Measurements from ENCODE around the gene MAGEF1.

MAGEF1 gene

GRCh38 chr3:184700759-184701158 is 11.1 kb downstream of the MAGEF1 start:
- Histone ChIP-seq H3K79me2 (ENCODE audit: insufficient read depth, low read length) (no peaks in the 10 kb centered on the region), H3K9me2 (ENCODE audit: low read depth, low read length) (no peaks in the 10 kb centered on the region), H3K36me3 (ENCODE audit: insufficient read depth, low read length) (no peaks in the 10 kb centered on the region), H3K4me3 (ENCODE audit: low read depth, low read length, poor library complexity, severe bottlenecking) (no peak overlapping the region), H3K9me3 (ENCODE audit: low read length) (no peaks in the 10 kb centered on the region; the same call in 1 of the 2 replicates), H3K4me1 (ENCODE audit: insufficient read depth, low read length, severe bottlenecking) (no peaks in the 10 kb centered on the region), H3K9ac (ENCODE audit: low read length) (no peak overlapping the region), H3K27ac (ENCODE audit: low read depth, low read length, poor library complexity, severe bottlenecking) (no peak overlapping the region), H3K27me3 (ENCODE audit: insufficient read depth, low read length) (no peaks in the 10 kb centered on the region; the same call in 1 of the 2 replicates), H2AFZ (ENCODE audit: low read length) (no peak overlapping the region), H4K20me1 (ENCODE audit: insufficient read depth, low read length) (no peaks in the 10 kb centered on the region), H3F3A (ENCODE audit: insufficient read depth, low read length) (no peaks in the 10 kb centered on the region), H3K4me2 (ENCODE audit: low read length) (no peak overlapping the region)
- TF ChIP-seq, protein P1, sequence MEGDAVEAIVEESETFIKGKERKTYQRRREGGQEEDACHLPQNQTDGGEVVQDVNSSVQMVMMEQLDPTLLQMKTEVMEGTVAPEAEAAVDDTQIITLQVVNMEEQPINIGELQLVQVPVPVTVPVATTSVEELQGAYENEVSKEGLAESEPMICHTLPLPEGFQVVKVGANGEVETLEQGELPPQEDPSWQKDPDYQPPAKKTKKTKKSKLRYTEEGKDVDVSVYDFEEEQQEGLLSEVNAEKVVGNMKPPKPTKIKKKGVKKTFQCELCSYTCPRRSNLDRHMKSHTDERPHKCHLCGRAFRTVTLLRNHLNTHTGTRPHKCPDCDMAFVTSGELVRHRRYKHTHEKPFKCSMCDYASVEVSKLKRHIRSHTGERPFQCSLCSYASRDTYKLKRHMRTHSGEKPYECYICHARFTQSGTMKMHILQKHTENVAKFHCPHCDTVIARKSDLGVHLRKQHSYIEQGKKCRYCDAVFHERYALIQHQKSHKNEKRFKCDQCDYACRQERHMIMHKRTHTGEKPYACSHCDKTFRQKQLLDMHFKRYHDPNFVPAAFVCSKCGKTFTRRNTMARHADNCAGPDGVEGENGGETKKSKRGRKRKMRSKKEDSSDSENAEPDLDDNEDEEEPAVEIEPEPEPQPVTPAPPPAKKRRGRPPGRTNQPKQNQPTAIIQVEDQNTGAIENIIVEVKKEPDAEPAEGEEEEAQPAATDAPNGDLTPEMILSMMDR (IDR thresholded peaks at IDR 0.05; ENCODE audit: low read length), result no peak
- TF ChIP-seq EZH2 (IDR thresholded peaks at IDR 0.05; ENCODE audit: borderline replicate concordance, low read length), result no peak

- TF ChIP-seq, protein P1 (IDR thresholded peaks at IDR 0.05; ENCODE audit: low read length), result no peak
- TF ChIP-seq EZH2 (IDR thresholded peaks at IDR 0.05; ENCODE audit: borderline replicate concordance, low read length), result no peak
- Histone ChIP-seq H3K4me2 (ENCODE audit: low read length) (no peak overlapping the region), H3K79me2 (ENCODE audit: insufficient read depth, low read length) (no peaks in the 10 kb centered on the region), H3K4me3 (ENCODE audit: low read depth, low read length, poor library complexity, severe bottlenecking) (no peak overlapping the region), H3K36me3 (ENCODE audit: insufficient read depth, low read length) (no peaks in the 10 kb centered on the region), H4K20me1 (ENCODE audit: insufficient read depth, low read length) (no peaks in the 10 kb centered on the region), H2AFZ (ENCODE audit: low read length) (no peak overlapping the region), H3K27me3 (ENCODE audit: insufficient read depth, low read length) (no peaks in the 10 kb centered on the region; the same call in 1 of the 2 replicates), H3K9me2 (ENCODE audit: low read depth, low read length) (no peaks in the 10 kb centered on the region), H3K4me1 (ENCODE audit: insufficient read depth, low read length, severe bottlenecking) (no peaks in the 10 kb centered on the region), H3K27ac (ENCODE audit: low read depth, low read length, poor library complexity, severe bottlenecking) (no peak overlapping the region), H3K9ac (ENCODE audit: low read length) (no peak overlapping the region), H3F3A (ENCODE audit: insufficient read depth, low read length) (no peaks in the 10 kb centered on the region), H3K9me3 (ENCODE audit: low read length) (no peaks in the 10 kb centered on the region; the same call in 1 of the 2 replicates)
Measured at GRCh38 chr3:184697845-184698244, 14.0 kb downstream of the MAGEF1 start.

- H3K27me3 ChIP-seq (ENCODE audit: insufficient read depth, low read length), result peaks cover 3% of the 10 kb centered on the region; the same call in 1 of the 2 replicates
- no peak overlapping the region for H3K4me3 ChIP-seq (ENCODE audit: low read depth, low read length, poor library complexity, severe bottlenecking)
- no peaks in the 10 kb centered on the region for H3K36me3 ChIP-seq (ENCODE audit: insufficient read depth, low read length)
- H4K20me1 ChIP-seq (ENCODE audit: insufficient read depth, low read length), result no peaks in the 10 kb centered on the region
- H3K9me2 ChIP-seq (ENCODE audit: low read depth, low read length), result no peaks in the 10 kb centered on the region
- no peaks in the 10 kb centered on the region for H3F3A ChIP-seq (ENCODE audit: insufficient read depth, low read length)
- peaks cover 3% of the 10 kb centered on the region for H3K4me1 ChIP-seq (ENCODE audit: insufficient read depth, low read length, severe bottlenecking)
- H2AFZ ChIP-seq (ENCODE audit: low read length), result no peak overlapping the region
- no peak overlapping the region for H3K27ac ChIP-seq (ENCODE audit: low read depth, low read length, poor library complexity, severe bottlenecking)
- H3K9ac ChIP-seq (ENCODE audit: low read length), result no peak overlapping the region
- TF ChIP-seq EZH2 (IDR thresholded peaks at IDR 0.05; ENCODE audit: borderline replicate concordance, low read length), result no peak
- TF ChIP-seq, protein P1 (IDR thresholded peaks at IDR 0.05; ENCODE audit: low read length), result no peak
- no peaks in the 10 kb centered on the region for H3K79me2 ChIP-seq (ENCODE audit: insufficient read depth, low read length)
- no peak overlapping the region for H3K4me2 ChIP-seq (ENCODE audit: low read length)
- no peaks in the 10 kb centered on the region; the same call in 1 of the 2 replicates for H3K9me3 ChIP-seq (ENCODE audit: low read length)
Measured at GRCh38 chr3:184696697-184697096, 15.2 kb downstream of the MAGEF1 start.

All from OCI-LY1 (cell line).